ENCODE measurements around the gene MEIS2.

MEIS2 gene

GRCh38 chr15:37100109-37100965 is at the start of gene MEIS2:
MEIS2 (minus strand) TSS chr15:37100549; CDS start chr15:37099466, 1,083 bp downstream.
- Mint-ChIP-seq H3K27ac (ENCODE audit: low read depth) (peak within 1 kb of the TSS; percentile 83), H3K27me3 (peaks cover 95% of the 10 kb centered on the region), H3K4me1 (peaks cover 47% of the 10 kb centered on the region), H3K36me3 (ENCODE audit: insufficient read depth) (peaks cover 15% of the 10 kb centered on the region), H3K9me3 (peaks cover 7% of the 10 kb centered on the region), H3K4me3 (peak within 1 kb of the TSS; percentile 84)
- DNase-seq (ENCODE audit: low spot score in 2 of 2): no peak
- ATAC-seq (replicated peaks; ENCODE audit: extremely low read depth, poor library complexity, severe bottlenecking): no peak

GRCh38 chr15:37149146-37149545 is 48.8 kb upstream of the MEIS2 start:
- DNase-seq (ENCODE audit: low spot score in 2 of 2) (no peak), ATAC-seq (replicated peaks; ENCODE audit: extremely low read depth, poor library complexity, severe bottlenecking) (no peak)
- no peak overlapping the region for H3K4me3 Mint-ChIP-seq
- no peaks in the 10 kb centered on the region for H3K9me3 Mint-ChIP-seq
- H3K27me3 Mint-ChIP-seq: no peaks in the 10 kb centered on the region
- no peak overlapping the region for H3K27ac Mint-ChIP-seq (ENCODE audit: low read depth)
- H3K36me3 Mint-ChIP-seq (ENCODE audit: insufficient read depth): no peaks in the 10 kb centered on the region
- no peaks in the 10 kb centered on the region for H3K4me1 Mint-ChIP-seq

GRCh38 chr15:37148714-37149113 is 48.4 kb upstream of the MEIS2 start:
- Mint-ChIP-seq H3K27me3 (no peaks in the 10 kb centered on the region), H3K9me3 (no peaks in the 10 kb centered on the region), H3K4me1 (no peaks in the 10 kb centered on the region), H3K4me3 (no peak overlapping the region), H3K27ac (ENCODE audit: low read depth) (no peak overlapping the region), H3K36me3 (ENCODE audit: insufficient read depth) (no peaks in the 10 kb centered on the region)
- ATAC-seq (replicated peaks; ENCODE audit: extremely low read depth, poor library complexity, severe bottlenecking) (no peak), DNase-seq (ENCODE audit: low spot score in 2 of 2) (no peak)

GRCh38 chr15:37143351-37143750 is 43.0 kb upstream of the MEIS2 start:
- Mint-ChIP-seq H3K27ac (ENCODE audit: low read depth) (no peak overlapping the region), H3K27me3 (no peaks in the 10 kb centered on the region), H3K4me3 (no peak overlapping the region), H3K9me3 (no peaks in the 10 kb centered on the region), H3K4me1 (no peaks in the 10 kb centered on the region), H3K36me3 (ENCODE audit: insufficient read depth) (no peaks in the 10 kb centered on the region)
- DNase-seq (ENCODE audit: low spot score in 2 of 2) (no peak), ATAC-seq (replicated peaks; ENCODE audit: extremely low read depth, poor library complexity, severe bottlenecking) (no peak)

- Mint-ChIP-seq H3K36me3 (ENCODE audit: insufficient read depth) (no peaks in the 10 kb centered on the region), H3K4me3 (no peak overlapping the region), H3K27me3 (no peaks in the 10 kb centered on the region), H3K9me3 (no peaks in the 10 kb centered on the region), H3K27ac (ENCODE audit: low read depth) (no peak overlapping the region), H3K4me1 (no peaks in the 10 kb centered on the region)
- no peak for DNase-seq (ENCODE audit: low spot score in 2 of 2)
- ATAC-seq (replicated peaks; ENCODE audit: extremely low read depth, poor library complexity, severe bottlenecking): no peak
Measured at GRCh38 chr15:37142371-37142770, 42.0 kb upstream of the MEIS2 start.

- H3K4me1 Mint-ChIP-seq: no peaks in the 10 kb centered on the region
Measured at GRCh38 chr15:37140531-37141058, 40.2 kb upstream of the MEIS2 start.

GRCh38 chr15:37138591-37139215 is 38.4 kb upstream of the MEIS2 start:
- no peak overlapping the region for H3K4me3 Mint-ChIP-seq
- no peaks in the 10 kb centered on the region for H3K27me3 Mint-ChIP-seq
- no peak overlapping the region for H3K27ac Mint-ChIP-seq (ENCODE audit: low read depth)
- no peaks in the 10 kb centered on the region for H3K9me3 Mint-ChIP-seq
- ATAC-seq (replicated peaks; ENCODE audit: extremely low read depth, poor library complexity, severe bottlenecking): no peak
- H3K36me3 Mint-ChIP-seq (ENCODE audit: insufficient read depth): no peaks in the 10 kb centered on the region
- no peak for DNase-seq (ENCODE audit: low spot score in 2 of 2)
- H3K4me1 Mint-ChIP-seq: no peaks in the 10 kb centered on the region

More at GRCh38 chr15:37140531-37141058, 40.2 kb upstream of the MEIS2 start:
- H3K36me3 Mint-ChIP-seq (ENCODE audit: insufficient read depth): no peaks in the 10 kb centered on the region
- H3K4me3 Mint-ChIP-seq: no peak overlapping the region
- no peak overlapping the region for H3K27ac Mint-ChIP-seq (ENCODE audit: low read depth)
- H3K27me3 Mint-ChIP-seq: no peaks in the 10 kb centered on the region
- DNase-seq (ENCODE audit: low spot score in 2 of 2): no peak
- ATAC-seq (replicated peaks; ENCODE audit: extremely low read depth, poor library complexity, severe bottlenecking): no peak
- H3K9me3 Mint-ChIP-seq: no peaks in the 10 kb centered on the region

GRCh38 chr15:37137221-37137620 is 36.9 kb upstream of the MEIS2 start:
- Mint-ChIP-seq H3K27me3 (no peaks in the 10 kb centered on the region), H3K27ac (ENCODE audit: low read depth) (no peak overlapping the region), H3K36me3 (ENCODE audit: insufficient read depth) (no peaks in the 10 kb centered on the region), H3K4me3 (no peak overlapping the region), H3K9me3 (no peaks in the 10 kb centered on the region), H3K4me1 (no peaks in the 10 kb centered on the region)
- DNase-seq (ENCODE audit: low spot score in 2 of 2): no peak
- ATAC-seq (replicated peaks; ENCODE audit: extremely low read depth, poor library complexity, severe bottlenecking): no peak

- no peak for DNase-seq (ENCODE audit: low spot score in 2 of 2)
Measured at GRCh38 chr15:37136666-37137065, 36.3 kb upstream of the MEIS2 start.

GRCh38 chr15:37135225-37135624 is 34.9 kb upstream of the MEIS2 start:
- Mint-ChIP-seq H3K27ac (ENCODE audit: low read depth) (no peak overlapping the region), H3K27me3 (peaks cover 13% of the 10 kb centered on the region), H3K4me1 (no peaks in the 10 kb centered on the region), H3K36me3 (ENCODE audit: insufficient read depth) (no peaks in the 10 kb centered on the region), H3K9me3 (no peaks in the 10 kb centered on the region), H3K4me3 (no peak overlapping the region)
- ATAC-seq (replicated peaks; ENCODE audit: extremely low read depth, poor library complexity, severe bottlenecking) (no peak), DNase-seq (ENCODE audit: low spot score in 2 of 2) (no peak)

More at GRCh38 chr15:37136666-37137065, 36.3 kb upstream of the MEIS2 start:
- H3K4me1 Mint-ChIP-seq: no peaks in the 10 kb centered on the region
- no peaks in the 10 kb centered on the region for H3K9me3 Mint-ChIP-seq
- no peaks in the 10 kb centered on the region for H3K36me3 Mint-ChIP-seq (ENCODE audit: insufficient read depth)
- H3K4me3 Mint-ChIP-seq: no peak overlapping the region
- H3K27me3 Mint-ChIP-seq: no peaks in the 10 kb centered on the region
- no peak overlapping the region for H3K27ac Mint-ChIP-seq (ENCODE audit: low read depth)
- no peak for ATAC-seq (replicated peaks; ENCODE audit: extremely low read depth, poor library complexity, severe bottlenecking)

GRCh38 chr15:37134699-37135131 is 34.4 kb upstream of the MEIS2 start:
- H3K27ac Mint-ChIP-seq (ENCODE audit: low read depth): no peak overlapping the region
- DNase-seq (ENCODE audit: low spot score in 2 of 2) (no peak), ATAC-seq (replicated peaks; ENCODE audit: extremely low read depth, poor library complexity, severe bottlenecking) (no peak)
- H3K27me3 Mint-ChIP-seq: peaks cover 18% of the 10 kb centered on the region
- no peaks in the 10 kb centered on the region for H3K9me3 Mint-ChIP-seq
- H3K4me1 Mint-ChIP-seq: no peaks in the 10 kb centered on the region
- no peaks in the 10 kb centered on the region for H3K36me3 Mint-ChIP-seq (ENCODE audit: insufficient read depth)
- H3K4me3 Mint-ChIP-seq: no peak overlapping the region

- DNase-seq (ENCODE audit: low spot score in 2 of 2): no peak
- Mint-ChIP-seq H3K36me3 (ENCODE audit: insufficient read depth) (no peaks in the 10 kb centered on the region), H3K4me1 (no peaks in the 10 kb centered on the region), H3K9me3 (no peaks in the 10 kb centered on the region), H3K27me3 (peaks cover 21% of the 10 kb centered on the region), H3K4me3 (no peak overlapping the region), H3K27ac (ENCODE audit: low read depth) (no peak overlapping the region)
- no peak for ATAC-seq (replicated peaks; ENCODE audit: extremely low read depth, poor library complexity, severe bottlenecking)
Measured at GRCh38 chr15:37134244-37134643, 33.9 kb upstream of the MEIS2 start.

GRCh38 chr15:37133602-37134001 is 33.3 kb upstream of the MEIS2 start:
- no peaks in the 10 kb centered on the region for H3K4me1 Mint-ChIP-seq
- no peak overlapping the region for H3K4me3 Mint-ChIP-seq
- H3K27ac Mint-ChIP-seq (ENCODE audit: low read depth): no peak overlapping the region
- ATAC-seq (replicated peaks; ENCODE audit: extremely low read depth, poor library complexity, severe bottlenecking) (no peak), DNase-seq (ENCODE audit: low spot score in 2 of 2) (no peak)
- no peaks in the 10 kb centered on the region for H3K9me3 Mint-ChIP-seq
- no peaks in the 10 kb centered on the region for H3K36me3 Mint-ChIP-seq (ENCODE audit: insufficient read depth)
- H3K27me3 Mint-ChIP-seq: peaks cover 26% of the 10 kb centered on the region

Measured in central memory CD8-positive, alpha-beta T cell (primary cell).